Spleen (tissue), 11 donors: Measurements from ENCODE around the gene DAP3. TPM values are rescaled to one million over a fixed set of nuclear protein-coding genes. Genes with fewer than 3 reads are reported as not detected.
"Not testable (repeated sequence)": the region's sequence is repeated elsewhere in the genome, so short reads cannot be mapped to it uniquely, and the experiment has no call there.

Source experiments
- DNase-seq: peaks from one replicate; pipeline ENCODE4 v3.0.0-alpha.2; 2020
- H3K27ac ChIP-seq, 8 donors: fragments of 200-600 bp; sonication (generic) in 7 of 8; 1 replicate in 4 of 8; 2 replicates in 4 of 8; pipeline versions ENCODE4 v1.5.0 to v1.8.0; 2016 to 2021; ENCODE audit warnings: inconsistent platforms in 4 of 8, mild to moderate bottlenecking in 4 of 8, moderate library complexity in 1 of 8
- H3K27me3 ChIP-seq, 7 donors: fragments of 200-600 bp; sonication (generic) in 6 of 7; replicated peaks in 1 of 7; 1 replicate in 4 of 7; 2 replicates in 3 of 7; pipeline versions ENCODE4 v1.5.0 to v1.8.0; 2016 to 2021; ENCODE audit warnings: inconsistent platforms in 3 of 7, mild to moderate bottlenecking in 1 of 7
- H3K36me3 ChIP-seq, 6 donors: fragments of 200-600 bp; sonication (generic) in 5 of 6; 1 replicate in 4 of 6; 2 replicates in 2 of 6; pipeline versions ENCODE4 v1.5.0 to v1.8.0; 2016 to 2021; ENCODE audit warnings: inconsistent platforms in 2 of 6
- H3K4me1 ChIP-seq, 6 donors: fragments of 200-600 bp; sonication (generic) in 5 of 6; 1 replicate in 3 of 6; 2 replicates in 3 of 6; pipeline versions ENCODE4 v1.5.0 to v1.8.0; 2016 to 2021; ENCODE audit warnings: inconsistent platforms in 3 of 6
- H3K4me3 ChIP-seq, 8 donors: fragments of 200-600 bp; sonication (generic) in 7 of 8; 1 replicate in 4 of 8; 2 replicates in 4 of 8; pipeline versions ENCODE4 v1.5.0 to v1.8.0; 2016 to 2021; ENCODE audit warnings: inconsistent platforms in 4 of 8, mild to moderate bottlenecking in 4 of 8, moderate library complexity in 2 of 8
- H3K9me3 ChIP-seq, 8 donors: fragments of 200-600 bp; sonication (generic) in 7 of 8; 1 replicate in 4 of 8; 2 replicates in 4 of 8; pipeline versions ENCODE4 v1.5.0 to v1.8.0; 2016 to 2021; ENCODE audit warnings: inconsistent platforms in 4 of 8
- POLR2A ChIP-seq, 3 donors: fragments of 450-650 bp; IDR thresholded peaks; one replicate each; pipeline ENCODE4 v1.5.1; 2017; ENCODE audit warnings: antibody characterized with exemption in 3 of 3, mild to moderate bottlenecking in 1 of 3
- POLR2AphosphoS5 ChIP-seq, 3 donors: sonication (generic); formaldehyde crosslinking; IDR thresholded peaks; one replicate each; pipeline ENCODE4 v1.5.1; 2017; ENCODE audit warnings: antibody characterized with exemption in 3 of 3
- WGBS, 5 donors: extraction: QIAGEN DNeasy Blood & Tissue Kit in 3 of 5; methylation state at CpG; one replicate each; pipeline versions ENCODE4 v1.1.5 to v1.1.7; 2013 to 2018; 5-methylcytosine and 5-hydroxymethylcytosine counted together
- intact Hi-C: fragments of 100-400 bp; cut with DNase I; formaldehyde crosslinking; loops from one replicate; pipeline ENCODE4 v1.15.0; 2023; ENCODE audit warnings: low total_unique reads
- polyA plus RNA-seq, 3 donors: library from polyadenylated mRNA; stranded (reverse); fragments of 200-250 nt; gene quantifications; one replicate each; pipeline ENCODE4 v1.2.1, GENCODE V29; 2013
- total RNA-seq, 7 donors: library from RNA; depleted of rRNA in 3 of 7; stranded (reverse); fragments of >200 nt in 3 of 7; fragmentation: NEBNext Ultra II Directional in 4 of 7; extraction: Animal tissue kit (Norgen Biotek cat#: 25700) in 4 of 7; gene quantifications; one replicate each; pipeline versions ENCODE4 v1.1.0 to v1.2.1, GENCODE V29; 2016 to 2021
- TF ChIP-seq, protein P1 (sequence below), 11 experiments: fragments of 200-600 bp in 7 of 11; fragments of 450-650 bp in 4 of 11; sonication (generic) in 4 of 11; IDR thresholded peaks in 8 of 11; conservative IDR thresholded peaks in 3 of 11; 1 replicate in 7 of 11; 2 replicates in 4 of 11; pipeline versions ENCODE4 v1.4.0 to v1.8.0; 2016 to 2021; ENCODE audit warnings: antibody characterized with exemption in 11 of 11, inconsistent platforms in 4 of 11, mild to moderate bottlenecking in 1 of 11
- donor health status: healthy with polysubstance abuse.
- donor health status: DM: no; HTN: no; CAD: no; lungs with moderate emphysema.
- donor health status: DM: no; HTN: no; CAD: no.
- donor health status: Bipolar disorder and iron deficiency.
- donor health status: healthy.
- donor health status: DM: no; HTN: no; CAD: no.
- donor health status: DM: yes; HTN: yes; CAD: no.

Gene DAP3
- total and polyA plus RNA-seq, 10 donors: 87.3 to 150 (median 99.5) TPM

DNA sequence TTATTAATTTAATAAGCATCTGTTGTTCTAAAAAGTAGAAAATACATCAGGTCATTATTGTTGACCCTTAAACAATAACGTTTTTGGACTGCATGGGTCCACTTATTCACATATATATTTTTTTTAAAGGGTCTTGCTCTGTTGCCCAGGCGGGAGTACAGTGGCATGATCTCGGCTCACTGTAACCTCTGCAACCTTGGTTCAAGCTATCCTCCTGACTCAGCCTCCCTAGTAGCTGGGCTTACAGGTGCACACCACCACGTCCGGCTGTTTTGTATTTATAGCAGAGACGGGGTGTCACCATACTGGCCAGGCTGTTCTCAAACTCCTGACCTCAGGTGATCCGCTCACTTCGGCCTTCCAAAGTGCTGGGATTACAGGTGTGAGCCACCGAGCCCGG lies 53.0 kb downstream of the DAP3 start:
- intact Hi-C loops: no loop called here
- Histone ChIP-seq H3K36me3 (peaks cover 0 to 25% (median 22%) of the 10 kb centered on the region in 6 donors), H3K9me3 (no peaks in the 10 kb centered on the region), H3K4me3 (no peak overlapping the region), H3K27me3 (no peaks in the 10 kb centered on the region), H3K27ac (no peak overlapping the region), H3K4me1 (peaks cover 0 to 9% (median 8%) of the 10 kb centered on the region in 6 donors)
- TF ChIP-seq POLR2A (IDR thresholded peaks at IDR 0.05) (no peak), POLR2AphosphoS5 (IDR thresholded peaks at IDR 0.05) (no peak)
- TF ChIP-seq, protein P1, sequence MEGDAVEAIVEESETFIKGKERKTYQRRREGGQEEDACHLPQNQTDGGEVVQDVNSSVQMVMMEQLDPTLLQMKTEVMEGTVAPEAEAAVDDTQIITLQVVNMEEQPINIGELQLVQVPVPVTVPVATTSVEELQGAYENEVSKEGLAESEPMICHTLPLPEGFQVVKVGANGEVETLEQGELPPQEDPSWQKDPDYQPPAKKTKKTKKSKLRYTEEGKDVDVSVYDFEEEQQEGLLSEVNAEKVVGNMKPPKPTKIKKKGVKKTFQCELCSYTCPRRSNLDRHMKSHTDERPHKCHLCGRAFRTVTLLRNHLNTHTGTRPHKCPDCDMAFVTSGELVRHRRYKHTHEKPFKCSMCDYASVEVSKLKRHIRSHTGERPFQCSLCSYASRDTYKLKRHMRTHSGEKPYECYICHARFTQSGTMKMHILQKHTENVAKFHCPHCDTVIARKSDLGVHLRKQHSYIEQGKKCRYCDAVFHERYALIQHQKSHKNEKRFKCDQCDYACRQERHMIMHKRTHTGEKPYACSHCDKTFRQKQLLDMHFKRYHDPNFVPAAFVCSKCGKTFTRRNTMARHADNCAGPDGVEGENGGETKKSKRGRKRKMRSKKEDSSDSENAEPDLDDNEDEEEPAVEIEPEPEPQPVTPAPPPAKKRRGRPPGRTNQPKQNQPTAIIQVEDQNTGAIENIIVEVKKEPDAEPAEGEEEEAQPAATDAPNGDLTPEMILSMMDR (IDR thresholded peaks at IDR 0.05 in 8 of 11, conservative IDR thresholded peaks at IDR 0.05 in 3 of 11): no peak
- DNase-seq: no peak
- 86 to 94% (median 91%) methylated on average over 10 of the region's 10 CpGs for WGBS, 5 donors

DNA sequence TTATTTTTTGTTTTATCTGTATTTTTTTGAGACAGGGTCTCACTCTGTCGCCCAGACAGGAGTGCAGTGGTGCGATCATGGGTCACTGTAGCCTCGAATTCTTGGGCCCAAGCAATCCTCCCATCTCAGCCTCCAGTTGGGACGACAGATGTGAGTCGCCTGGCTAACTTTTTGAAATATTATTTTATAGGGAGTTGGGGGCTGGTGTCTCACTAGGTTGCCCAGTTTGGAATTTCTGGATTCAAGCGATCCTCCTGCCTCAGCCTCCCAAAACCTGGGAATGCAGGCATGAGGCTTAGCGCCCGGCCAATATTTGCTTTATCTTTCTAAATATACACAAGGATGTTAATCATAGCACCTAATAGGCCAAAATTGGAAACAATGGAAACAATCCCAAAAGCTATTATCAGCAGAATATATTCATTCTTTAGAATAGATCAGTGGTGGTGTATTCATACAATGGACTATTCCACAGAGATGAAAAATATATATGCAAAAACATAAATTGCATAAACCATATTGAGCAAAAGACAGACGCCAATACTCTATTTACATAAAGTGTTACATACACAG lies 55.9 kb downstream of the DAP3 start:
- Histone ChIP-seq H3K27me3 (no peaks in the 10 kb centered on the region), H3K4me3 (peak overlapping the region; percentile 53 to 84 (median 73)), H3K36me3 (peaks cover 0 to 19% (median 8%) of the 10 kb centered on the region in 6 donors), H3K4me1 (peaks cover 0 to 9% (median 8%) of the 10 kb centered on the region in 6 donors), H3K27ac (peak overlapping the region; percentile 70 to 89 (median 83)), H3K9me3 (no peaks in the 10 kb centered on the region)
- WGBS, 5 donors: 79 to 85% (median 83%) methylated on average over 9 of the region's 9 CpGs
- no peak for DNase-seq
- TF ChIP-seq POLR2A (IDR thresholded peaks at IDR 0.05): no peak
- TF ChIP-seq, protein P1 (IDR thresholded peaks at IDR 0.05 in 8 of 11, conservative IDR thresholded peaks at IDR 0.05 in 3 of 11): no peak
- TF ChIP-seq POLR2AphosphoS5 (IDR thresholded peaks at IDR 0.05): no peak
- intact Hi-C loops: no loop called here

DNA sequence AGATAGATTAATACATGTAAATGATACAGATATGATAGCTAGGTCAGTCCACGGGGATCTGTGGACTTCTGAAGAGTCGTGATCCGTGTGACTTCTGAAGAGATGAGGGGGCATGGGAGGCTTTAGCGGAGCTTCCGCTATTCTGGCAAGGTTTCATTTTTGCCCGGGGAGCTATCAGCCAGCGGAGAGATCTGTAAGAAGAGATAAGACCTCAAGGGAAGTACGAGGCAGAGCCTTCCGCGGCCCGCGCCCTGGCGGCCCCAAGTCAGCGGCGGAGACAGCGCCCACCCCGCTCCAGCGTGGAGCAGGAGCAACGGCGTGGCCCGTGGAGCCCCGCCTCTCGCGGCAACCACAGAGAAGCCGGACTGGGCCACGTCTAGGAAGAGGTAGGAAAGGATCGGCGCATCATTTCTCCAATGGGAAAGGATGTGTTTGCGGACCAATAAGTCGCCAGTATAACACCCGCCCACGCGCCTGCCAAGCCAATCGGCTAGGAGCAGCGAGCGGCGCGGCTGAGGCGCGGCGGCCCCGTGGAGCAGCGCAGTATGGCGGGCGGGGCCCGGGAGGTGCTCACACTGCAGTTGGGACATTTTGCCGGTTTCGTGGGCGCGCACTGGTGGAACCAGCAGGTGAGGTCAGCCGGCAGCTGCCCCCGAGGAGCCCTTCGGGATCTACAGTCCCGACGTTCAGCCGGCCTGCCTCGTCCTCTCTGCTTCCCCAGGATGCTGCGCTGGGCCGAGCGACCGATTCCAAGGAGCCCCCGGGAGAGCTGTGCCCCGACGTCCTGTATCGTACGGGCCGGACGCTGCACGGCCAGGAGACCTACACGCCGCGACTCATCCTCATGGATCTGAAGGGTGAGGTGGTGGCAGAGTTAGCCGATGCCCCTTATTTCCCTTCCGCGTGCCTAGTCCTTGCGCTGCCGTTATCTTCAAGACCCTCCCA lies 56.7 kb downstream of the DAP3 start:
- TF ChIP-seq, protein P1 (IDR thresholded peaks at IDR 0.05 in 8 of 11, conservative IDR thresholded peaks at IDR 0.05 in 3 of 11): peak in 2 of 11 experiments; percentile 21 to 26
- TF ChIP-seq POLR2AphosphoS5 (IDR thresholded peaks at IDR 0.05) (peak; percentile 89 to 93 (median 90)), POLR2A (IDR thresholded peaks at IDR 0.05) (peak in 2 of 3 donors; percentile 31 to 32)
- H3K4me3 ChIP-seq: peak overlapping the region; percentile 53 to 84 (median 73)
- peak; percentile 95 for DNase-seq
- WGBS, 5 donors: 0 to 1% (median 0%) methylated on average over 28 to 47 of the region's 77 CpGs
- intact Hi-C loops, H3K9me3 ChIP-seq, H3K4me1 ChIP-seq, H3K27me3 ChIP-seq: not testable (repeated sequence)
- H3K27ac ChIP-seq: peak overlapping the region; percentile 70 to 89 (median 83)
- H3K36me3 ChIP-seq: peaks cover 0 to 23% (median 10%) of the 10 kb centered on the region in 6 donors

DNA sequence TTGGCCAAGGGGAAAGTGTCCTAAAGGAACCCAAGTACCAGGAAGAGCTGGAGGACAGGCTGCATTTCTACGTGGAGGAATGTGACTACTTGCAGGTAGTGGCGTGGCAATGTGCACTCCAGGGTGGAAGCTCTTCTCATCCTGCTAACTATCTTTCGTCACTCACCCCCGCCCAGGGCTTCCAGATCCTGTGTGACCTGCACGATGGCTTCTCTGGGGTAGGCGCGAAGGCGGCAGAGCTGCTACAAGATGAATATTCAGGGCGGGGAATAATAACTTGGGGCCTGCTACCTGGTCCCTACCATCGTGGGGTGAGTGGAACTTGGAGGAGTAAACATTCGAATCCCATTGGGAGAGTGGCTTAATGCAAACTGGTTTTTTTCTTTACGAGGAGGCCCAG lies 58.7 kb downstream of the DAP3 start:
- H3K4me1 ChIP-seq, H3K27me3 ChIP-seq, DNase-seq, H3K9me3 ChIP-seq, H3K27ac ChIP-seq, H3K4me3 ChIP-seq, intact Hi-C loops: not testable (repeated sequence)
- peaks cover 0 to 44% (median 27%) of the 10 kb centered on the region in 6 donors for H3K36me3 ChIP-seq
- 91 to 96% (median 95%) methylated on average over 10 to 12 of the region's 12 CpGs for WGBS, 5 donors

DNA sequence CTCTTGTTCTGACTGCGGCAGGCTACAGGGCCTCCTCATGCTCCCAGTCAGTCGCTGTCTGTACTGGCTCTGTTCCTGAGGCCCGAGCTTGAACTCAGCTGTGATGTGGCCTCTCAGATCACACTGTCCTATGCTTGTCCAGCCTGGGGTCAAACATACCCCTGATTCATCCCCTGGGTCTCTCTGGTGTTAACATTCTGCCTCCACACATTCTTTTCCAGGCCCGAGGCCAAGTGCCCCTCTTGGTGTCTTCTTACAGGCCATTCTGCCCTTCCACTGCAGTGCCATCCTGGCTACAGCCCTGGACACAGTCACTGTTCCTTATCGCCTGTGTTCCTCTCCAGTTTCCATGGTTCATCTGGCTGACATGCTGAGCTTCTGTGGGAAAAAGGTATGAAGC lies 59.2 kb downstream of the DAP3 start:
- 85 to 92% (median 90%) methylated on average over 5 of the region's 5 CpGs for WGBS, 5 donors
- peaks cover 0 to 49% (median 33%) of the 10 kb centered on the region in 6 donors for H3K36me3 ChIP-seq
- H3K27me3 ChIP-seq, H3K27ac ChIP-seq, intact Hi-C loops, H3K9me3 ChIP-seq, H3K4me1 ChIP-seq, H3K4me3 ChIP-seq, DNase-seq: not testable (repeated sequence)

DNA sequence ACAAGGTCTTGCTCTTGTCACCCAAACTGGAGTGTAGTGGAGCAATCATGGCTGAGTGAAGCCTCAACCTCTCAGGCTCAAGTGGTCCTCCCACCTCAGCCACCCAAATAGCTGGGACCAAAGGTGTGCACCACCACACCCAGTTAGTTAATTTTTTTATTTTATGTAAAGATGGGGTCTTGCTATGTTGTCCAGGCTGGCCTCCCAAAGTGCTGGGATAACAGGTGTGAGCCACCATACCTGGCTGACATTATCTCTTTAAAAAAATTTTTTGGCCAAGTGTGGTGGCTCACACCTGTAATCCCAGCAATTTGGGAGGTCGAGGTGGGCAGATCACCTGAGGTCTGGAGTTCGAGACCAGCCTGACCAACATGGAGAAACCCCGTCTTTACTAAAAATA lies 70.1 kb downstream of the DAP3 start:
- Histone ChIP-seq H3K36me3 (peaks cover 0 to 95% (median 85%) of the 10 kb centered on the region in 6 donors), H3K4me1 (peaks cover 0 to 17% (median 0%) of the 10 kb centered on the region in 6 donors)
- WGBS, 5 donors: 95 to 100% (median 96%) methylated on average over 3 of the region's 3 CpGs
- intact Hi-C loops, H3K27ac ChIP-seq, H3K27me3 ChIP-seq, DNase-seq, H3K4me3 ChIP-seq, H3K9me3 ChIP-seq: not testable (repeated sequence)
